ENCODE measurements around the gene PLPP1. TPM values are rescaled to one million over a fixed set of nuclear protein-coding genes. Genes with fewer than 3 reads are reported as not detected.

PLPP1 gene
- total RNA-seq, 1 donor from 2014 or later, result 73.7 TPM

GRCh38 chr5:55409775-55410174 lies 125.0 kb downstream of the PLPP1 start:
- Mint-ChIP-seq H3K27ac (ENCODE audit: unreplicated experiment) (no peak overlapping the region), H3K36me3 (ENCODE audit: low read depth) (peaks cover 8% of the 10 kb centered on the region), H3K4me1 (ENCODE audit: low read depth) (peaks cover 3% of the 10 kb centered on the region), H3K4me3 (ENCODE audit: unreplicated experiment) (no peak overlapping the region), H3K9me3 (ENCODE audit: low read depth) (no peaks in the 10 kb centered on the region), H3K27me3 (ENCODE audit: low read depth) (no peaks in the 10 kb centered on the region)
- TF ChIP-seq CTCF (IDR thresholded peaks at IDR 0.05), result no peak
- no peak for DNase-seq (ENCODE audit: low spot score)

- H3K4me1 Mint-ChIP-seq (ENCODE audit: low read depth), result peaks cover 3% of the 10 kb centered on the region
Measured at GRCh38 chr5:55407984-55408383, 126.8 kb downstream of the PLPP1 start.

GRCh38 chr5:55407059-55407684 lies 127.6 kb downstream of the PLPP1 start:
- peaks cover 3% of the 10 kb centered on the region for H3K4me1 Mint-ChIP-seq (ENCODE audit: low read depth)
- H3K9me3 Mint-ChIP-seq (ENCODE audit: low read depth), result no peaks in the 10 kb centered on the region
- no peaks in the 10 kb centered on the region for H3K27me3 Mint-ChIP-seq (ENCODE audit: low read depth)
- H3K4me3 Mint-ChIP-seq (ENCODE audit: unreplicated experiment), result no peak overlapping the region
- DNase-seq (ENCODE audit: low spot score), result no peak
- peaks cover 6% of the 10 kb centered on the region for H3K36me3 Mint-ChIP-seq (ENCODE audit: low read depth)
- H3K27ac Mint-ChIP-seq (ENCODE audit: unreplicated experiment), result no peak overlapping the region
- TF ChIP-seq CTCF (IDR thresholded peaks at IDR 0.05), result peak; percentile 95

More at GRCh38 chr5:55407984-55408383, 126.8 kb downstream of the PLPP1 start:
- Mint-ChIP-seq H3K9me3 (ENCODE audit: low read depth) (no peaks in the 10 kb centered on the region), H3K36me3 (ENCODE audit: low read depth) (peaks cover 8% of the 10 kb centered on the region), H3K4me3 (ENCODE audit: unreplicated experiment) (no peak overlapping the region), H3K27ac (ENCODE audit: unreplicated experiment) (no peak overlapping the region), H3K27me3 (ENCODE audit: low read depth) (no peaks in the 10 kb centered on the region)
- TF ChIP-seq CTCF (IDR thresholded peaks at IDR 0.05), result no peak
- DNase-seq (ENCODE audit: low spot score), result no peak

GRCh38 chr5:55406292-55406691 lies 128.5 kb downstream of the PLPP1 start:
- peaks cover 5% of the 10 kb centered on the region for H3K36me3 Mint-ChIP-seq (ENCODE audit: low read depth)
- H3K9me3 Mint-ChIP-seq (ENCODE audit: low read depth), result no peaks in the 10 kb centered on the region
- peaks cover 3% of the 10 kb centered on the region for H3K4me1 Mint-ChIP-seq (ENCODE audit: low read depth)
- H3K27ac Mint-ChIP-seq (ENCODE audit: unreplicated experiment), result no peak overlapping the region
- no peak for DNase-seq (ENCODE audit: low spot score)
- TF ChIP-seq CTCF (IDR thresholded peaks at IDR 0.05), result no peak
- H3K4me3 Mint-ChIP-seq (ENCODE audit: unreplicated experiment), result no peak overlapping the region
- H3K27me3 Mint-ChIP-seq (ENCODE audit: low read depth), result no peaks in the 10 kb centered on the region

DNA sequence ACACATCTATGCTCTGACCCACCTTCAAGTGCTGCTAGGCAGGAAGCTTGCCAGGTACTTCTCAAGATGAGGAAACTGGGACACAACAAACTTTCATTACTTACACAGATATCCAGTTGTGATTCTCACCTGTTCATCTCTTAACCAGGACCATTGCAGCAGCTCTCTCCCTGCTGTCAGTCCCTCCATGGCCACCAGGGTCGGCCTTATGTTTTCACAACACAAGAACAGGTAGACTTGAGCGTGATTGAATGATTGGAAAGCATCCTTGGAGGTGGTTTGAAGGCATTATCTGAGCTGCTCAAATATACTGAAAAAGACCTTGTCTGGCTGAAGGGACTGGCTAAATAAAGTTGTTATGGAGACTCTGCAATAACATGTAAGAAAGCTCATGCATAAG lies 132.6 kb downstream of the PLPP1 start:
- DNase-seq (ENCODE audit: low spot score), result no peak
- TF ChIP-seq CTCF (IDR thresholded peaks at IDR 0.05), result peak; percentile 39

More for the DNA sequence above, 132.6 kb downstream of the PLPP1 start:
- no peak overlapping the region for H3K4me3 Mint-ChIP-seq (ENCODE audit: unreplicated experiment)
- no peaks in the 10 kb centered on the region for H3K4me1 Mint-ChIP-seq (ENCODE audit: low read depth)
- no peaks in the 10 kb centered on the region for H3K27me3 Mint-ChIP-seq (ENCODE audit: low read depth)
- no peak overlapping the region for H3K27ac Mint-ChIP-seq (ENCODE audit: unreplicated experiment)
- peaks cover 10% of the 10 kb centered on the region for H3K36me3 Mint-ChIP-seq (ENCODE audit: low read depth)
- no peaks in the 10 kb centered on the region for H3K9me3 Mint-ChIP-seq (ENCODE audit: low read depth)
